Epithelial cell of proximal tubule (primary cell): ENCODE measurements around the gene EFEMP2. TPM values are rescaled to one million over a fixed set of nuclear protein-coding genes. Genes with fewer than 3 reads are reported as not detected.

Source experiments
- DNase-seq: peaks from one replicate; pipeline ENCODE4 v3.0.0-alpha.2; 2011; ENCODE audit warnings: low read depth
- H3K4me3 ChIP-seq: 2 replicates; pipeline ENCODE4 v1.5.1; 2011; ENCODE audit warnings: low read depth, mild to moderate bottlenecking, low read length
- CTCF ChIP-seq: conservative IDR thresholded peaks from 2 replicates; pipeline ENCODE4 v1.5.1; 2012; ENCODE audit warnings: low read depth, mild to moderate bottlenecking, low read length
- total RNA-seq: library from RNA; depleted of rRNA; stranded (reverse); fragments of >200 nt; gene quantifications from 2 replicates; pipeline ENCODE4 v1.2.3, GENCODE V29; 2015

The EFEMP2 gene
- total RNA-seq, 1 donor from 2014 or later = 94.7 TPM

GRCh38 chr11:65863889-65864705 lies 8.5 kb downstream of the EFEMP2 start:
- no peak for TF ChIP-seq CTCF
- H3K4me3 ChIP-seq = no peak overlapping the region
- no peak for DNase-seq

GRCh38 chr11:65862941-65863888 lies 9.4 kb downstream of the EFEMP2 start:
- H3K4me3 ChIP-seq = no peak overlapping the region
- DNase-seq = no peak
- no peak for TF ChIP-seq CTCF

- DNase-seq = no peak
- H3K4me3 ChIP-seq = no peak overlapping the region
- TF ChIP-seq CTCF = no peak
These were observed 10.3 kb downstream of the EFEMP2 start for GRCh38 chr11:65862191-65862735.

- TF ChIP-seq CTCF = no peak
- H3K4me3 ChIP-seq = peak overlapping the region; percentile 98
- no peak for DNase-seq
These were observed 10.9 kb downstream of the EFEMP2 start for GRCh38 chr11:65861533-65862183.

GRCh38 chr11:65861165-65861505 lies 11.5 kb downstream of the EFEMP2 start:
- DNase-seq = no peak
- H3K4me3 ChIP-seq = peak overlapping the region; percentile 98
- no peak for TF ChIP-seq CTCF

- peak; percentile 88 for TF ChIP-seq CTCF
- DNase-seq = peak; percentile 87
These were observed 12.1 kb downstream of the EFEMP2 start, which contains the start of gene MUS81 for GRCh38 chr11:65860278-65861164. TSS of gene MUS81 (plus strand) at chr11:65860433. CDS start at chr11:65860754, 321 bp downstream.

More at GRCh38 chr11:65860278-65861164, 12.1 kb downstream of the EFEMP2 start, which contains the start of gene MUS81:
- peak within 1 kb of the TSS; percentile 98 for H3K4me3 ChIP-seq
